ENCODE measurements around the gene CLK3. TPM values are rescaled to one million over a fixed set of nuclear protein-coding genes. Genes with fewer than 3 reads are reported as not detected.
A peak's percentile ranks its signal among the peaks of the same experiment; 100 is the strongest.

The CLK3 gene
- total RNA-seq, 2 experiments from 2014 or later, result 86.5 to 109 TPM

GRCh38 chr15:74611834-74612233 lies 3.8 kb upstream of the CLK3 start:
- Histone ChIP-seq H3K9me3 (ENCODE audit: low read length) (no peaks in the 10 kb centered on the region), H3K27ac (ENCODE audit: low read depth, low read length, poor library complexity, severe bottlenecking) (no peak overlapping the region), H3K4me2 (ENCODE audit: low read length) (no peak overlapping the region), H3K36me3 (ENCODE audit: insufficient read depth, low read length) (peaks cover 1% of the 10 kb centered on the region; the same call in 1 of the 2 replicates), H3K79me2 (ENCODE audit: insufficient read depth, low read depth, low read length) (peaks cover 11% of the 10 kb centered on the region), H3K4me1 (ENCODE audit: insufficient read depth, low read length, poor library complexity, severe bottlenecking) (peaks cover 6% of the 10 kb centered on the region), H4K20me1 (ENCODE audit: insufficient read depth, low read length) (peaks cover 4% of the 10 kb centered on the region), H3K4me3 (ENCODE audit: low read depth, low read length, poor library complexity, severe bottlenecking) (no peak overlapping the region), H3K9me2 (ENCODE audit: insufficient read depth, low read length) (no peaks in the 10 kb centered on the region), H2AFZ (ENCODE audit: low read length) (no peak overlapping the region)
- no peak for TF ChIP-seq EZH2phosphoT487 (IDR thresholded peaks at IDR 0.05; ENCODE audit: borderline replicate concordance, low read depth, low read length)
- no peak for DNase-seq (ENCODE audit: low spot score)
- intact Hi-C loops (cut with micrococcal nuclease; ENCODE audit: unreplicated experiment), result no loop called here
- BruUV-seq (replicated peaks), result no TSS peak
- POLR2A ChIA-PET, result no interaction called here
- CTCF ChIA-PET (ENCODE audit: unreplicated experiment), result no interaction called here

- CTCF ChIA-PET (ENCODE audit: unreplicated experiment), result no interaction called here
- POLR2A ChIA-PET, result interaction anchor here (0.8 to 2.5 kb wide), 2 partner anchors 12 to 14 kb away, joined by 3 to 10 read pairs; no protein-coding TSS in a partner anchor
Observed at GRCh38 chr15:74612677-74613076, 3.0 kb upstream of the CLK3 start.

GRCh38 chr15:74613089-74613952 lies 2.3 kb upstream of the CLK3 start:
- Histone ChIP-seq H3K9me2 (ENCODE audit: insufficient read depth, low read length) (no peaks in the 10 kb centered on the region), H2AFZ (ENCODE audit: low read length) (no peak overlapping the region), H3K9me3 (ENCODE audit: low read length) (no peaks in the 10 kb centered on the region), H3K79me2 (ENCODE audit: insufficient read depth, low read depth, low read length) (peaks cover 26% of the 10 kb centered on the region), H3K4me1 (ENCODE audit: insufficient read depth, low read length, poor library complexity, severe bottlenecking) (peaks cover 17% of the 10 kb centered on the region), H3K4me3 (ENCODE audit: low read depth, low read length, poor library complexity, severe bottlenecking) (no peak overlapping the region), H3K27ac (ENCODE audit: low read depth, low read length, poor library complexity, severe bottlenecking) (no peak overlapping the region), H4K20me1 (ENCODE audit: insufficient read depth, low read length) (peaks cover 19% of the 10 kb centered on the region), H3K4me2 (ENCODE audit: low read length) (peak overlapping the region; percentile 93; the same call in 1 of the 2 replicates), H3K36me3 (ENCODE audit: insufficient read depth, low read length) (peaks cover 15% of the 10 kb centered on the region; the same call in 1 of the 2 replicates)
- BruUV-seq (replicated peaks), result no TSS peak
- ChIA-PET CTCF (ENCODE audit: unreplicated experiment) (interaction anchor here (0.6 to 1.1 kb wide), 2 partner anchors 8 to 73 kb away, joined by 3 to 4 read pairs; partner anchors contain the start of gene ARID3B), POLR2A (interaction anchor here (0.5 to 2.5 kb wide), 5 partner anchors 13 to 156 kb away, joined by 3 to 10 read pairs (median 3); no protein-coding TSS in a partner anchor)
- TF ChIP-seq EZH2phosphoT487 (IDR thresholded peaks at IDR 0.05; ENCODE audit: borderline replicate concordance, low read depth, low read length), result no peak
- TF ChIP-seq CTCF (conservative IDR thresholded peaks at IDR 0.05; ENCODE audit: low read length), result no peak
- no peak for DNase-seq (ENCODE audit: low spot score)
- intact Hi-C loops (cut with micrococcal nuclease; ENCODE audit: unreplicated experiment), result no loop called here

More at GRCh38 chr15:74612677-74613076, 3.0 kb upstream of the CLK3 start:
- H4K20me1 ChIP-seq (ENCODE audit: insufficient read depth, low read length), result peaks cover 12% of the 10 kb centered on the region
- H3K9me2 ChIP-seq (ENCODE audit: insufficient read depth, low read length), result no peaks in the 10 kb centered on the region
- H2AFZ ChIP-seq (ENCODE audit: low read length), result no peak overlapping the region
- no peak overlapping the region for H3K4me3 ChIP-seq (ENCODE audit: low read depth, low read length, poor library complexity, severe bottlenecking)
- intact Hi-C loops (cut with micrococcal nuclease; ENCODE audit: unreplicated experiment), result no loop called here
- H3K9me3 ChIP-seq (ENCODE audit: low read length), result no peaks in the 10 kb centered on the region
- peaks cover 20% of the 10 kb centered on the region for H3K79me2 ChIP-seq (ENCODE audit: insufficient read depth, low read depth, low read length)
- peaks cover 14% of the 10 kb centered on the region for H3K4me1 ChIP-seq (ENCODE audit: insufficient read depth, low read length, poor library complexity, severe bottlenecking)
- no peak overlapping the region for H3K27ac ChIP-seq (ENCODE audit: low read depth, low read length, poor library complexity, severe bottlenecking)
- no TSS peak for BruUV-seq (replicated peaks)
- DNase-seq (ENCODE audit: low spot score), result no peak
- no peak overlapping the region for H3K4me2 ChIP-seq (ENCODE audit: low read length)
- TF ChIP-seq CTCF (conservative IDR thresholded peaks at IDR 0.05; ENCODE audit: low read length) (no peak), EZH2phosphoT487 (IDR thresholded peaks at IDR 0.05; ENCODE audit: borderline replicate concordance, low read depth, low read length) (no peak)
- H3K36me3 ChIP-seq (ENCODE audit: insufficient read depth, low read length), result peaks cover 10% of the 10 kb centered on the region; the same call in 1 of the 2 replicates

Measured in OCI-LY7 (cell line).